Caco-2 (cell line): ENCODE results near the gene STAG1. TPM values are rescaled to one million over a fixed set of nuclear protein-coding genes. Genes with fewer than 3 reads are reported as not detected.

Experiments used
- BruUV-seq: library from RNA; stranded (reverse); fragments of 400-500 nt; replicated peaks from 2 replicates; lab custom pipeline; 2021; lab: Mats Ljungman, UMichigan
- CTCF ChIA-PET: fragments of 300-600 bp; sonication (Branson Sonifier 250); formaldehyde crosslinking; loops from one replicate; lab custom pipeline; 2022; ENCODE audit warnings: antibody characterized with exemption; lab: Charles Lee
- POLR2A ChIA-PET: fragments of 300-600 bp; sonication (Branson Sonifier 250); formaldehyde crosslinking; loops from one replicate; lab custom pipeline; 2022; ENCODE audit warnings: antibody characterized with exemption; lab: Charles Lee
- DNase-seq, 2 experiments: peaks; one replicate each; pipeline versions ENCODE4 v3.0.0 to v3.0.0-alpha.2; 2020 to 2022
- H3K27me3 ChIP-seq: replicated peaks from 2 replicates; pipeline ENCODE4 v1.6.0; 2011; ENCODE audit warnings: low read length; ENCODE audit not compliant: control insufficient read depth, insufficient read depth
- H3K36me3 ChIP-seq: 2 replicates; pipeline ENCODE4 v1.5.1; 2011; ENCODE audit warnings: low read length; ENCODE audit not compliant: control insufficient read depth, insufficient read depth
- H3K4me1 ChIP-seq: fragments of 250-450 bp; sonication (Bioruptor Pico); 2 replicates; pipeline ENCODE4 v1.5.1; 2020; ENCODE audit warnings: mild to moderate bottlenecking
- H3K4me3 ChIP-seq: 2 replicates; pipeline ENCODE4 v1.5.1; 2011; ENCODE audit warnings: low read depth, mild to moderate bottlenecking, control low read depth, low read length
- H3K9me3 ChIP-seq: fragments of 250-450 bp; sonication (Bioruptor Pico); 2 replicates; pipeline ENCODE4 v1.5.1; 2020; ENCODE audit warnings: mild to moderate bottlenecking, moderate library complexity
- H3K27ac Mint-ChIP-seq: one replicate; pipeline ENCODE4 v1.8.0; 2022; ENCODE audit warnings: mixed read lengths; ENCODE audit not compliant: unreplicated experiment
- H3K27me3 Mint-ChIP-seq: one replicate; pipeline ENCODE4 v1.8.0; 2022; ENCODE audit warnings: mixed read lengths; ENCODE audit not compliant: insufficient read depth, unreplicated experiment
- H3K36me3 Mint-ChIP-seq: one replicate; pipeline ENCODE4 v1.8.0; 2022; ENCODE audit warnings: mild to moderate bottlenecking, mixed read lengths; ENCODE audit not compliant: insufficient read depth, unreplicated experiment
- H3K4me1 Mint-ChIP-seq: one replicate; pipeline ENCODE4 v1.8.0; 2022; ENCODE audit warnings: low read depth, mixed read lengths; ENCODE audit not compliant: unreplicated experiment
- H3K4me3 Mint-ChIP-seq: one replicate; pipeline ENCODE4 v1.8.0; 2022; ENCODE audit warnings: mild to moderate bottlenecking, moderate library complexity, mixed read lengths; ENCODE audit not compliant: unreplicated experiment
- H3K9me3 Mint-ChIP-seq: one replicate; pipeline ENCODE4 v1.8.0; 2022; ENCODE audit warnings: mixed read lengths; ENCODE audit not compliant: unreplicated experiment
- CTCF ChIP-seq, 2 experiments: fragments of 200-600 bp in 1 of 2; IDR thresholded peaks; 1 replicate in 1 of 2; 2 replicates in 1 of 2; pipeline versions ENCODE4 v1.5.1 to v1.8.0; 2011 to 2022; ENCODE audit warnings: antibody characterized with exemption in 1 of 2, control low read depth in 1 of 2, inconsistent platforms in 1 of 2, low read depth in 1 of 2, low read length in 1 of 2, mild to moderate bottlenecking in 1 of 2, moderate library complexity in 1 of 2; ENCODE audit not compliant: insufficient read depth in 1 of 2, severe bottlenecking in 1 of 2, unreplicated experiment in 1 of 2
- intact Hi-C: fragments of 100-400 bp; cut with micrococcal nuclease; formaldehyde crosslinking; loops from one replicate; pipeline ENCODE4 v1.10.0; 2022; ENCODE audit not compliant: unreplicated experiment
- total RNA-seq: library from RNA; stranded (reverse); gene quantifications from 2 replicates; pipeline ENCODE4 v1.2.3, GENCODE V29; 2022

Gene STAG1
- total RNA-seq, 1 experiment from 2014 or later: 37.5 TPM

GRCh38 chr3:136396916-136397315 lies 355.3 kb downstream of the STAG1 start:
- no peak overlapping the region for H3K4me3 Mint-ChIP-seq
- no peaks in the 10 kb centered on the region for H3K27me3 Mint-ChIP-seq
- no peaks in the 10 kb centered on the region for H3K9me3 Mint-ChIP-seq
- no peak overlapping the region for H3K27ac Mint-ChIP-seq
- no peaks in the 10 kb centered on the region for H3K4me1 Mint-ChIP-seq
- H3K4me3 ChIP-seq: no peak overlapping the region
- BruUV-seq: no TSS peak
- H3K36me3 Mint-ChIP-seq: peaks cover 17% of the 10 kb centered on the region
- no peak for DNase-seq
- POLR2A ChIA-PET: no interaction called here
- no peaks in the 10 kb centered on the region for H3K9me3 ChIP-seq
- no peaks in the 10 kb centered on the region for H3K4me1 ChIP-seq
- H3K36me3 ChIP-seq: no peaks in the 10 kb centered on the region
- TF ChIP-seq CTCF (IDR thresholded peaks at IDR 0.05; ENCODE audit: insufficient read depth in 1 of 2, low read depth in 1 of 2, low read length in 1 of 2, severe bottlenecking in 1 of 2, unreplicated experiment in 1 of 2): no peak
- H3K27me3 ChIP-seq: no peaks in the 10 kb centered on the region
- intact Hi-C loops: no loop called here
- CTCF ChIA-PET: interaction anchor here (0.7 kb wide), 1 partner anchor 356 kb away, joined by 3 read pairs; the partner anchor contains the start of gene STAG1

- intact Hi-C loops: loop anchor here (5.0 kb wide), 1 partner anchor 313 kb away; no protein-coding TSS in a partner anchor
- no TSS peak for BruUV-seq
- H3K27me3 Mint-ChIP-seq: no peaks in the 10 kb centered on the region
- no peak overlapping the region for H3K4me3 Mint-ChIP-seq
- no peaks in the 10 kb centered on the region for H3K4me1 Mint-ChIP-seq
- no peak for DNase-seq
- Histone ChIP-seq H3K4me1 (no peaks in the 10 kb centered on the region), H3K4me3 (no peak overlapping the region), H3K36me3 (no peaks in the 10 kb centered on the region), H3K9me3 (no peaks in the 10 kb centered on the region), H3K27me3 (no peaks in the 10 kb centered on the region)
- no peak overlapping the region for H3K27ac Mint-ChIP-seq
- POLR2A ChIA-PET: no interaction called here
- no peak for TF ChIP-seq CTCF (IDR thresholded peaks at IDR 0.05; ENCODE audit: insufficient read depth in 1 of 2, low read depth in 1 of 2, low read length in 1 of 2, severe bottlenecking in 1 of 2, unreplicated experiment in 1 of 2)
- CTCF ChIA-PET: interaction anchor here (1.0 to 2.1 kb wide), 2 partner anchors 316 to 362 kb away, joined by 3 to 5 read pairs; no protein-coding TSS in a partner anchor
- H3K9me3 Mint-ChIP-seq: no peaks in the 10 kb centered on the region
- peaks cover 21% of the 10 kb centered on the region for H3K36me3 Mint-ChIP-seq
Measured at GRCh38 chr3:136390574-136390973, 361.6 kb downstream of the STAG1 start.

GRCh38 chr3:136387031-136387430 lies 365.1 kb downstream of the STAG1 start:
- Histone ChIP-seq H3K4me3 (no peak overlapping the region), H3K9me3 (no peaks in the 10 kb centered on the region), H3K36me3 (no peaks in the 10 kb centered on the region), H3K4me1 (no peaks in the 10 kb centered on the region), H3K27me3 (no peaks in the 10 kb centered on the region)
- TF ChIP-seq CTCF (IDR thresholded peaks at IDR 0.05; ENCODE audit: insufficient read depth in 1 of 2, low read depth in 1 of 2, low read length in 1 of 2, severe bottlenecking in 1 of 2, unreplicated experiment in 1 of 2): no peak
- Mint-ChIP-seq H3K36me3 (peaks cover 16% of the 10 kb centered on the region), H3K4me1 (no peaks in the 10 kb centered on the region), H3K27ac (no peak overlapping the region), H3K9me3 (no peaks in the 10 kb centered on the region), H3K4me3 (no peak overlapping the region), H3K27me3 (no peaks in the 10 kb centered on the region)
- POLR2A ChIA-PET: no interaction called here
- CTCF ChIA-PET: interaction anchor here (0.6 kb wide), 1 partner anchor 627 kb away, joined by 3 read pairs; no protein-coding TSS in a partner anchor
- intact Hi-C loops: no loop called here
- no TSS peak for BruUV-seq
- no peak for DNase-seq
